Activated T-helper 1 cell treated with anti-CD3 and anti-CD28 coated beads, Interleukin-12 subunit alpha, Interleukin-12 subunit beta, Interleukin-2, Interleukin-4 antibody, amounts not matched to agents 30 ng/mL and 10 ng/mL and 1 ng/mL, durations not matched to agents 14 hours and 24 hours and 36 hours (primary cell): ENCODE data around the gene OR10G6. TPM values are rescaled to one million over a fixed set of nuclear protein-coding genes. Genes with fewer than 3 reads are reported as not detected.

ENCODE experiments used
- DNase-seq: peaks from one replicate; pipeline ENCODE4 v3.0.0; 2021; ENCODE audit warnings: low spot score
- H3K27ac Mint-ChIP-seq: one replicate; pipeline ENCODE4 v1.8.0; 2021; ENCODE audit warnings: mild to moderate bottlenecking, mixed read lengths
- H3K27me3 Mint-ChIP-seq: one replicate; pipeline ENCODE4 v1.8.0; 2022; ENCODE audit warnings: mild to moderate bottlenecking, moderate library complexity, mixed read lengths; ENCODE audit not compliant: insufficient read depth
- H3K36me3 Mint-ChIP-seq: one replicate; pipeline ENCODE4 v1.8.0; 2021; ENCODE audit warnings: low read depth, mixed read lengths
- H3K4me1 Mint-ChIP-seq: one replicate; pipeline ENCODE4 v1.8.0; 2021; ENCODE audit warnings: low read depth, mixed read lengths
- H3K4me3 Mint-ChIP-seq: one replicate; pipeline ENCODE4 v1.8.0; 2021; ENCODE audit warnings: mild to moderate bottlenecking, moderate library complexity, mixed read lengths
- H3K9me3 Mint-ChIP-seq: one replicate; pipeline ENCODE4 v1.8.0; 2021; ENCODE audit warnings: mixed read lengths
- intact Hi-C: fragments of 100-400 bp; cut with micrococcal nuclease; formaldehyde crosslinking; loops from one replicate; pipeline ENCODE4 v1.15.1; 2024
- total RNA-seq: library from RNA; stranded (reverse); gene quantifications from 2 replicates; pipeline ENCODE4 v1.2.3, GENCODE V29; 2022

The OR10G6 gene
- total RNA-seq, 1 donor from 2014 or later: not detected

GRCh38 chr11:123945132-123945531 lies 49.8 kb downstream of the OR10G6 start:
- DNase-seq: no peak
- Mint-ChIP-seq H3K4me1 (no peaks in the 10 kb centered on the region), H3K27ac (no peak overlapping the region), H3K9me3 (no peaks in the 10 kb centered on the region), H3K27me3 (no peaks in the 10 kb centered on the region), H3K36me3 (no peaks in the 10 kb centered on the region), H3K4me3 (no peak overlapping the region)
- intact Hi-C loops: no loop called here

Other genes with a start within 250 kb of the OR10G6 start
- not detected in 2 replicates for gene OR6X1, start 240.6 kb downstream of the OR10G6 start, total RNA-seq
- not detected in 2 replicates for gene OR6M1, start 188.8 kb downstream of the OR10G6 start, total RNA-seq
- not detected in 2 replicates for gene TMEM225, start 109.5 kb downstream of the OR10G6 start, total RNA-seq
- not detected in 2 replicates for gene OR8D4, start 93.0 kb downstream of the OR10G6 start, total RNA-seq
- not detected in 2 replicates for gene OR4D5, start 55.5 kb downstream of the OR10G6 start, total RNA-seq
- not detected in 2 replicates for gene OR6T1, start 51.3 kb downstream of the OR10G6 start, total RNA-seq
- gene OR10S1, start 17.4 kb downstream of the OR10G6 start, total RNA-seq: not detected in 2 replicates
- gene OR10G4, start 17.8 kb upstream of the OR10G6 start, total RNA-seq: not detected in 2 replicates
- not detected in 2 replicates for gene OR10G9, start 27.9 kb upstream of the OR10G6 start, total RNA-seq
- gene OR10G8, start 31.6 kb upstream of the OR10G6 start, total RNA-seq: not detected in 2 replicates
- not detected in 2 replicates for gene OR10G7, start 46.2 kb upstream of the OR10G6 start, total RNA-seq
- 7.9 and 8.0 TPM in 2 replicates for gene VWA5A, start 120.3 kb upstream of the OR10G6 start, total RNA-seq
- not detected in 2 replicates for gene OR10D3, start 188.2 kb upstream of the OR10G6 start, total RNA-seq
- gene OR8G1, start 245.9 kb upstream of the OR10G6 start, total RNA-seq: not detected in 2 replicates